ENCODE data around the gene CDH15.

DNA sequence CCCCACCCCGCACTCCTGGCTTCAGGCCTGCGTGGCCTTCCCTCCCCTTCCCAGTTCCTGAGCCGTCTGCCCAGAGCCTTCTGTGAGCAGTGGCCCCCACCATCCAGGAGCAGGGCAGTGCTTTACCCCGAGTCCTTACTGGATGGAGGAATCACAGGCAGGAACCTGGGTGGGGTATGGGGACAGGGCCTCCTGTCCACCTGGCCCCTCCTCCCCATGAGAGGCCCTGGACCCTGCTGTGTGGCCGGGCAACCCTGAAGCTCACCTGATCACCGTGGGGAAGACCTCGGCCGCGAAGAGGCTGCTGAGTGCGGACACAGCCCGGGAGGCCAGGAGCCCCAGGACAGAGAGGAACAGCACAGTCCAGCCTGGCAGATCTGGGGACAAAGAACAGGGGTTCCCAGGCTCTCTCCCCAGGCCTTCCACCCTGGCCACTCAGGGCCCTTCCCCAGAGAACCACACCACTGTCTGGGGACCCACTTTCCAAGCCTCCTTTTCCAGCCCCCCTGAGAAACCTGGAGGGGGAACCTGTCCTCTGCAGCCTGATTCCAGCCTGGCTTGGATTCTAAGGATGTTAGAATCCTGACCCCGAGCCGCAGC is 25.6 kb downstream of the CDH15 start:
- TF ChIP-seq, protein P1, sequence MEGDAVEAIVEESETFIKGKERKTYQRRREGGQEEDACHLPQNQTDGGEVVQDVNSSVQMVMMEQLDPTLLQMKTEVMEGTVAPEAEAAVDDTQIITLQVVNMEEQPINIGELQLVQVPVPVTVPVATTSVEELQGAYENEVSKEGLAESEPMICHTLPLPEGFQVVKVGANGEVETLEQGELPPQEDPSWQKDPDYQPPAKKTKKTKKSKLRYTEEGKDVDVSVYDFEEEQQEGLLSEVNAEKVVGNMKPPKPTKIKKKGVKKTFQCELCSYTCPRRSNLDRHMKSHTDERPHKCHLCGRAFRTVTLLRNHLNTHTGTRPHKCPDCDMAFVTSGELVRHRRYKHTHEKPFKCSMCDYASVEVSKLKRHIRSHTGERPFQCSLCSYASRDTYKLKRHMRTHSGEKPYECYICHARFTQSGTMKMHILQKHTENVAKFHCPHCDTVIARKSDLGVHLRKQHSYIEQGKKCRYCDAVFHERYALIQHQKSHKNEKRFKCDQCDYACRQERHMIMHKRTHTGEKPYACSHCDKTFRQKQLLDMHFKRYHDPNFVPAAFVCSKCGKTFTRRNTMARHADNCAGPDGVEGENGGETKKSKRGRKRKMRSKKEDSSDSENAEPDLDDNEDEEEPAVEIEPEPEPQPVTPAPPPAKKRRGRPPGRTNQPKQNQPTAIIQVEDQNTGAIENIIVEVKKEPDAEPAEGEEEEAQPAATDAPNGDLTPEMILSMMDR (tag by site-specific recombination; IDR thresholded peaks at IDR 0.05): no peak
- TF ChIP-seq, protein P2, sequence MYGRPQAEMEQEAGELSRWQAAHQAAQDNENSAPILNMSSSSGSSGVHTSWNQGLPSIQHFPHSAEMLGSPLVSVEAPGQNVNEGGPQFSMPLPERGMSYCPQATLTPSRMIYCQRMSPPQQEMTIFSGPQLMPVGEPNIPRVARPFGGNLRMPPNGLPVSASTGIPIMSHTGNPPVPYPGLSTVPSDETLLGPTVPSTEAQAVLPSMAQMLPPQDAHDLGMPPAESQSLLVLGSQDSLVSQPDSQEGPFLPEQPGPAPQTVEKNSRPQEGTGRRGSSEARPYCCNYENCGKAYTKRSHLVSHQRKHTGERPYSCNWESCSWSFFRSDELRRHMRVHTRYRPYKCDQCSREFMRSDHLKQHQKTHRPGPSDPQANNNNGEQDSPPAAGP (tag by site-specific recombination; IDR thresholded peaks at IDR 0.05): no peak
- TF ChIP-seq ZNF311 (tag by site-specific recombination; IDR thresholded peaks at IDR 0.05; ENCODE audit: borderline replicate concordance): no peak
- TF ChIP-seq YY1 (tag by site-specific recombination; IDR thresholded peaks at IDR 0.05): no peak
- TF ChIP-seq, protein P3, sequence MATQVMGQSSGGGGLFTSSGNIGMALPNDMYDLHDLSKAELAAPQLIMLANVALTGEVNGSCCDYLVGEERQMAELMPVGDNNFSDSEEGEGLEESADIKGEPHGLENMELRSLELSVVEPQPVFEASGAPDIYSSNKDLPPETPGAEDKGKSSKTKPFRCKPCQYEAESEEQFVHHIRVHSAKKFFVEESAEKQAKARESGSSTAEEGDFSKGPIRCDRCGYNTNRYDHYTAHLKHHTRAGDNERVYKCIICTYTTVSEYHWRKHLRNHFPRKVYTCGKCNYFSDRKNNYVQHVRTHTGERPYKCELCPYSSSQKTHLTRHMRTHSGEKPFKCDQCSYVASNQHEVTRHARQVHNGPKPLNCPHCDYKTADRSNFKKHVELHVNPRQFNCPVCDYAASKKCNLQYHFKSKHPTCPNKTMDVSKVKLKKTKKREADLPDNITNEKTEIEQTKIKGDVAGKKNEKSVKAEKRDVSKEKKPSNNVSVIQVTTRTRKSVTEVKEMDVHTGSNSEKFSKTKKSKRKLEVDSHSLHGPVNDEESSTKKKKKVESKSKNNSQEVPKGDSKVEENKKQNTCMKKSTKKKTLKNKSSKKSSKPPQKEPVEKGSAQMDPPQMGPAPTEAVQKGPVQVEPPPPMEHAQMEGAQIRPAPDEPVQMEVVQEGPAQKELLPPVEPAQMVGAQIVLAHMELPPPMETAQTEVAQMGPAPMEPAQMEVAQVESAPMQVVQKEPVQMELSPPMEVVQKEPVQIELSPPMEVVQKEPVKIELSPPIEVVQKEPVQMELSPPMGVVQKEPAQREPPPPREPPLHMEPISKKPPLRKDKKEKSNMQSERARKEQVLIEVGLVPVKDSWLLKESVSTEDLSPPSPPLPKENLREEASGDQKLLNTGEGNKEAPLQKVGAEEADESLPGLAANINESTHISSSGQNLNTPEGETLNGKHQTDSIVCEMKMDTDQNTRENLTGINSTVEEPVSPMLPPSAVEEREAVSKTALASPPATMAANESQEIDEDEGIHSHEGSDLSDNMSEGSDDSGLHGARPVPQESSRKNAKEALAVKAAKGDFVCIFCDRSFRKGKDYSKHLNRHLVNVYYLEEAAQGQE (tag by site-specific recombination; IDR thresholded peaks at IDR 0.05): no peak
- TF ChIP-seq ZNF121 (tag by site-specific recombination; IDR thresholded peaks at IDR 0.05): no peak
- no peak for TF ChIP-seq ZNF157 (tag by site-specific recombination; IDR thresholded peaks at IDR 0.05)
- no peak for TF ChIP-seq ZNF274 (IDR thresholded peaks at IDR 0.05; ENCODE audit: low read length)
- no peak for TF ChIP-seq ZNF274 (tag by site-specific recombination; IDR thresholded peaks at IDR 0.05; ENCODE audit: borderline replicate concordance)
- TF ChIP-seq, protein P4, sequence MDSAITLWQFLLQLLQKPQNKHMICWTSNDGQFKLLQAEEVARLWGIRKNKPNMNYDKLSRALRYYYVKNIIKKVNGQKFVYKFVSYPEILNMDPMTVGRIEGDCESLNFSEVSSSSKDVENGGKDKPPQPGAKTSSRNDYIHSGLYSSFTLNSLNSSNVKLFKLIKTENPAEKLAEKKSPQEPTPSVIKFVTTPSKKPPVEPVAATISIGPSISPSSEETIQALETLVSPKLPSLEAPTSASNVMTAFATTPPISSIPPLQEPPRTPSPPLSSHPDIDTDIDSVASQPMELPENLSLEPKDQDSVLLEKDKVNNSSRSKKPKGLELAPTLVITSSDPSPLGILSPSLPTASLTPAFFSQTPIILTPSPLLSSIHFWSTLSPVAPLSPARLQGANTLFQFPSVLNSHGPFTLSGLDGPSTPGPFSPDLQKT (IDR thresholded peaks at IDR 0.05; ENCODE audit: borderline replicate concordance, low read depth, low read length): no peak
- no peak for TF ChIP-seq ZNF133 (tag by site-specific recombination; IDR thresholded peaks at IDR 0.05)
- TF ChIP-seq, protein P5, sequence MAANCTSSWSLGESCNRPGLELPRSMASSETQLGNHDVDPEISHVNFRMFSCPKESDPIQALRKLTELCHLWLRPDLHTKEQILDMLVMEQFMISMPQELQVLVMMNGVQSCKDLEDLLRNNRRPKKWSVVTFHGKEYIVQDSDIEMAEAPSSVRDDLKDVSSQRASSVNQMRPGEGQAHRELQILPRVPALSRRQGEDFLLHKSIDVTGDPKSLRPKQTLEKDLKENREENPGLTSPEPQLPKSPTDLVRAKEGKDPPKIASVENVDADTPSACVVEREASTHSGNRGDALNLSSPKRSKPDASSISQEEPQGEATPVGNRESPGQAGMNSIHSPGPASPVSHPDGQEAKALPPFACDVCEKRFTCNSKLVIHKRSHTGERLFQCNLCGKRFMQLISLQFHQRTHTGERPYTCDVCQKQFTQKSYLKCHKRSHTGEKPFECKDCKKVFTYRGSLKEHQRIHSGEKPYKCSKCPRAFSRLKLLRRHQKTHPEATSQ (tag by site-specific recombination; IDR thresholded peaks at IDR 0.05): no peak
- no peak for TF ChIP-seq SP2 (tag by site-specific recombination; IDR thresholded peaks at IDR 0.05)
- TF ChIP-seq SETDB1 (IDR thresholded peaks at IDR 0.05; ENCODE audit: insufficient read length, low read length): no peak
- TF ChIP-seq, protein P6, sequence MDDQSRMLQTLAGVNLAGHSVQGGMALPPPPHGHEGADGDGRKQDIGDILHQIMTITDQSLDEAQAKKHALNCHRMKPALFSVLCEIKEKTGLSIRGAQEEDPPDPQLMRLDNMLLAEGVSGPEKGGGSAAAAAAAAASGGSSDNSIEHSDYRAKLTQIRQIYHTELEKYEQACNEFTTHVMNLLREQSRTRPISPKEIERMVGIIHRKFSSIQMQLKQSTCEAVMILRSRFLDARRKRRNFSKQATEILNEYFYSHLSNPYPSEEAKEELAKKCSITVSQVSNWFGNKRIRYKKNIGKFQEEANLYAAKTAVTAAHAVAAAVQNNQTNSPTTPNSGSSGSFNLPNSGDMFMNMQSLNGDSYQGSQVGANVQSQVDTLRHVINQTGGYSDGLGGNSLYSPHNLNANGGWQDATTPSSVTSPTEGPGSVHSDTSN (CRISPR knock-in tag; IDR thresholded peaks at IDR 0.05): no peak
